ENCODE results near the gene TSPAN12. TPM values are rescaled to one million over a fixed set of nuclear protein-coding genes. Genes with fewer than 3 reads are reported as not detected.

TSPAN12 gene
- 0.16 and 0.72 TPM in 2 replicates for total RNA-seq

GRCh38 chr7:120857588-120858573 is at the start of gene TSPAN12:
Gene TSPAN12 (minus strand): TSS chr7:120858144. CDS start chr7:120856763, 1,381 bp downstream.

Other genes starting within 250 kb of the TSPAN12 start
- 9.6 and 10.7 TPM in 2 replicates for gene ING3, start 92.6 kb upstream of the TSPAN12 start, total RNA-seq
- gene CPED1, start 130.6 kb upstream of the TSPAN12 start, total RNA-seq: 10.5 and 11.4 TPM in 2 replicates